Astrocyte of the cerebellum (primary cell): ENCODE measurements around the gene LGALS4.
"Not testable (repeated sequence)": the region's sequence is repeated elsewhere in the genome, so short reads cannot be mapped to it uniquely, and the experiment has no call there.

Source experiments
- DNase-seq: peaks from one replicate; pipeline ENCODE4 v3.0.0-alpha.2; 2011; ENCODE audit warnings: low read depth
- H3K4me3 ChIP-seq: 2 replicates; pipeline ENCODE4 v1.5.1; 2011; ENCODE audit warnings: mild to moderate bottlenecking, low read depth, low read length, moderate library complexity
- in situ Hi-C: cut with HindIII; loops from 2 replicates; pipeline ENCODE4 v1.10.0; 2017; ENCODE audit warnings: low sequenced_read_pairs
- TF ChIP-seq, protein P1 (sequence below): IDR thresholded peaks from 2 replicates; pipeline ENCODE4 v1.5.1; 2012; ENCODE audit warnings: low read length, low read depth, moderate library complexity, mild to moderate bottlenecking; ENCODE audit errors: missing control alignments

LGALS4 gene

GRCh38 chr19:38831142-38831605 lies 18.4 kb upstream of the LGALS4 start:
- TF ChIP-seq, protein P1, sequence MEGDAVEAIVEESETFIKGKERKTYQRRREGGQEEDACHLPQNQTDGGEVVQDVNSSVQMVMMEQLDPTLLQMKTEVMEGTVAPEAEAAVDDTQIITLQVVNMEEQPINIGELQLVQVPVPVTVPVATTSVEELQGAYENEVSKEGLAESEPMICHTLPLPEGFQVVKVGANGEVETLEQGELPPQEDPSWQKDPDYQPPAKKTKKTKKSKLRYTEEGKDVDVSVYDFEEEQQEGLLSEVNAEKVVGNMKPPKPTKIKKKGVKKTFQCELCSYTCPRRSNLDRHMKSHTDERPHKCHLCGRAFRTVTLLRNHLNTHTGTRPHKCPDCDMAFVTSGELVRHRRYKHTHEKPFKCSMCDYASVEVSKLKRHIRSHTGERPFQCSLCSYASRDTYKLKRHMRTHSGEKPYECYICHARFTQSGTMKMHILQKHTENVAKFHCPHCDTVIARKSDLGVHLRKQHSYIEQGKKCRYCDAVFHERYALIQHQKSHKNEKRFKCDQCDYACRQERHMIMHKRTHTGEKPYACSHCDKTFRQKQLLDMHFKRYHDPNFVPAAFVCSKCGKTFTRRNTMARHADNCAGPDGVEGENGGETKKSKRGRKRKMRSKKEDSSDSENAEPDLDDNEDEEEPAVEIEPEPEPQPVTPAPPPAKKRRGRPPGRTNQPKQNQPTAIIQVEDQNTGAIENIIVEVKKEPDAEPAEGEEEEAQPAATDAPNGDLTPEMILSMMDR = no peak
- in situ Hi-C loops = no loop called here
- DNase-seq = peak; percentile 83
- H3K4me3 ChIP-seq = peak overlapping the region; percentile 76

GRCh38 chr19:38830039-38830733 lies 17.4 kb upstream of the LGALS4 start:
- TF ChIP-seq, protein P1 = no peak
- no peak for DNase-seq
- in situ Hi-C loops = no loop called here
- H3K4me3 ChIP-seq = no peak overlapping the region

GRCh38 chr19:38829203-38829602 lies 16.5 kb upstream of the LGALS4 start:
- DNase-seq, H3K4me3 ChIP-seq, in situ Hi-C loops: not testable (repeated sequence)

DNA sequence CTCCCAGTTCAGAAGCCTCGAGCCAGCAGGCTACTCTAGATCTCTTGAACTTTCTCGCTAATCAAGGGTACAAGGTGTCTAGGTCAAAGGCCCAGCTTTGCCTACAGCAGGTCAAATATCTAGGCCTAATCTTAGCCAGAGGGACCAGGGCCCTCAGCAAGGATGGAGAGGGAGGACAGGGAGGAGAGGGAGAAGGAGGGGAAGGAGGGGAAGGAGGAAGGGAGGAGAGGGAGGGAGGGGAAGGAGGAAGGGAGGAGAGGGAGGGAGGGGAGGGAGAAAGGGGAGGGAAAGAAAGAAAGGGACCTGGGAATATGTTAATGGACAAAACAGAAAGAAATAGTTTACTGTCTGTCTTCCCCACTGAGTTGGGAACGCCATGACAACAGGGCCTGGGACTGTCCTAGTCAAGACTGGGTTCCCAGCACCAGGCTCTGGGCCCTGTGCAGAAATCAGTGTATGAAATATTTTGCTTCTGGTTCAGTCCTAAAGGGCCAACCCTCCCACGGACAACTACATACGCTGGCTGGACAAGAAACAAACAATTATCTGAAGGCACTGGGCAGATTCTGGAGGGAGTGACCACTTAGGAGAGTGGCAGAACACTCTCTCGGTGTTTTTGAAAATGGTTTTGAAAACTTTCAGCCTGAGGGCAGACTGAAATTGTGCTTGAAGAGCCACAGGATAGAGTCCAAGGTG lies 14.3 kb upstream of the LGALS4 start:
- TF ChIP-seq, protein P1 = no peak
- no peak overlapping the region for H3K4me3 ChIP-seq
- in situ Hi-C loops = no loop called here
- no peak for DNase-seq

GRCh38 chr19:38825936-38826335 lies 13.2 kb upstream of the LGALS4 start:
- in situ Hi-C loops, H3K4me3 ChIP-seq, DNase-seq: not testable (repeated sequence)

DNA sequence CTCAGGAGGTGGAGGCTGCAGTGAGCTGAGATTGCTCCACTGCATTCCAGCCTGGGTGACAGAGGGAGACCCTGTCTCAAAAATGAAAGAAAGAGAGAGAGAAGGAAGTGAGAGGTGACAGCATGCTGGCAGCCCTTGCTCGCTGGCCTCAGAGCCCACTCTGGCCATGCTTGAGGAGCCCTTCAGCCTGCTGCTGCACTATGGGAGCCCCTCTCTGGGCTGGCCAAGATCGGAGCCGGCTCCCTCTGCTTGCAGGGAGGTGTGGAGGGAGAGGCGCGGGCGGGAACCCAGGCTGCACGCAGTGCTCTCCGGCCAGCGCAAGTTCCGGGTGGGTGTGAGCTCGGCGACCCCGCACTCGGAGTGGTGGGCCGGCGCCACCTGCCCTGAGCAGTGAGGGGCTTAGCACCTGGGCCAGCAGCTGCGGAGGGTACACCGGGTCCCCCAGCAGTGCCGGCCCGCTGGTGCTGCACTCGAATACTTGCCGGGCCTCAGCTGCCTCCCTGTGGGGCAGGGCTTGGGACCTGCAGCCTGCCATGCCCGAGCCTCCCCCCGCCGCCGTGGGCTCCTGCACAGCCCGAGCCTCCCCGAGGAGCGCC lies 8.6 kb upstream of the LGALS4 start:
- H3K4me3 ChIP-seq, DNase-seq, in situ Hi-C loops: not testable (repeated sequence)

- TF ChIP-seq, protein P1 = no peak
- DNase-seq = no peak
- in situ Hi-C loops = no loop called here
- H3K4me3 ChIP-seq = no peak overlapping the region
These were observed 6.6 kb upstream of the LGALS4 start for GRCh38 chr19:38819231-38819920.
